Mucosa of gallbladder (tissue), 1 donor: Measurements from ENCODE around the gene CAPZB. TPM values are rescaled to one million over a fixed set of nuclear protein-coding genes. Genes with fewer than 3 reads are reported as not detected.

Experiments used
- DNase-seq: peaks from one replicate; pipeline ENCODE4 v3.0.0-alpha.2; 2020; ENCODE audit warnings: low spot score
- total RNA-seq: library from RNA; stranded (reverse); gene quantifications from one replicate; pipeline ENCODE4 v1.2.1, GENCODE V29; 2021
- donor health status: DM: no; HTN: no; CAD: no.

The CAPZB gene
- total RNA-seq, 1 donor from 2014 or later: 255 TPM

GRCh38 chr1:19346026-19346425, 139.3 kb downstream of the CAPZB start:
- DNase-seq: no peak

- DNase-seq: no peak
Measured at GRCh38 chr1:19345391-19345790, 139.9 kb downstream of the CAPZB start.

GRCh38 chr1:19344831-19345230, 140.5 kb downstream of the CAPZB start:
- no peak for DNase-seq

- DNase-seq: peak; percentile 30
Measured at GRCh38 chr1:19344372-19344810, 140.9 kb downstream of the CAPZB start.

GRCh38 chr1:19343617-19344350, 141.6 kb downstream of the CAPZB start:
- no peak for DNase-seq

GRCh38 chr1:19342894-19343616, 142.3 kb downstream of the CAPZB start:
- DNase-seq: no peak

- DNase-seq: no peak
Measured at GRCh38 chr1:19342062-19342750, 143.1 kb downstream of the CAPZB start.

GRCh38 chr1:19341201-19342061, 143.9 kb downstream of the CAPZB start:
- DNase-seq: peak; percentile 59

GRCh38 chr1:19340387-19340937, 144.9 kb downstream of the CAPZB start:
- no peak for DNase-seq

- DNase-seq: no peak
Measured at GRCh38 chr1:19339214-19339861, 146.0 kb downstream of the CAPZB start.

- peak; percentile 40 for DNase-seq
Measured at GRCh38 chr1:19338323-19338762, 147.0 kb downstream of the CAPZB start.

- DNase-seq: no peak
Measured at GRCh38 chr1:19337289-19337688, 148.1 kb downstream of the CAPZB start.

GRCh38 chr1:19336543-19336942, 148.8 kb downstream of the CAPZB start:
- DNase-seq: no peak

- no peak for DNase-seq
Measured at GRCh38 chr1:19333587-19334354, 151.6 kb downstream of the CAPZB start.

GRCh38 chr1:19332832-19333231, 152.5 kb downstream of the CAPZB start:
- no peak for DNase-seq

- DNase-seq: no peak
Measured at GRCh38 chr1:19331262-19331878, 154.0 kb downstream of the CAPZB start.

GRCh38 chr1:19330449-19331135, 154.7 kb downstream of the CAPZB start:
- DNase-seq: no peak

GRCh38 chr1:19329611-19330010, 155.7 kb downstream of the CAPZB start:
- no peak for DNase-seq

- DNase-seq: no peak
Measured at GRCh38 chr1:19329188-19329587, 156.2 kb downstream of the CAPZB start.
